GM04504 (cell line): Measurements from ENCODE around the gene TMEM179.

Source experiments
- DNase-seq: peaks from one replicate; pipeline ENCODE4 v3.0.0-alpha.2; 2012; ENCODE audit warnings: low read depth

The TMEM179 gene

DNA sequence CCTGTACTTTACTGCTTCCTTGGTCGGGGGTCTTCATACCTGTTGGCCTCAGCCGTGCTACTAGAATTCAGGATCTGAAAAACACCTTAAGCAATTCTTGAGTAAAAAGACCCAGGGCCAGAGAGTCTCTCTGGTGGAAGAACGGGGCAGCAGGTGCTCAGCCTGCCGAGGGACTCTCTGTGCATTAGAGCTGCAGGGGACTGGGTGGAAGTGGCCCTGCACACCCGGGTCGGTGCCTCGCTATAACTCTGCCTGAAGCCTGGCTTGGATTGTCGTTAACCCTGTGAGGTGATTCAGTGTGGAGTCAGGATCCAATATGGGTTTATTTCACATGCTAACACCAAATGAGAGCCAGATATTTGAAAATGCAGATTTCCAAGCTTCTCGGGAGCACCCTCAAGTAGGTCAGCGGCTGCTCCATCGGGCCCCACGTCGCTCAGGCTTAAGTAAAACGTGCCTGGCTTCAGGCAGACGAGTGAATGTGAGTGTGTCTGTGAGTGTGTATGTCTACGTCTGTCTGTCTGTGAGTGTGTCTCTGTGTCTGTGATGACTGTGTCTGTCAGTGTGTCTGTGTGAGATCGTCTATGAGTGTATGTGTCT is 60.1 kb downstream of the TMEM179 start:
- no peak for DNase-seq

DNA sequence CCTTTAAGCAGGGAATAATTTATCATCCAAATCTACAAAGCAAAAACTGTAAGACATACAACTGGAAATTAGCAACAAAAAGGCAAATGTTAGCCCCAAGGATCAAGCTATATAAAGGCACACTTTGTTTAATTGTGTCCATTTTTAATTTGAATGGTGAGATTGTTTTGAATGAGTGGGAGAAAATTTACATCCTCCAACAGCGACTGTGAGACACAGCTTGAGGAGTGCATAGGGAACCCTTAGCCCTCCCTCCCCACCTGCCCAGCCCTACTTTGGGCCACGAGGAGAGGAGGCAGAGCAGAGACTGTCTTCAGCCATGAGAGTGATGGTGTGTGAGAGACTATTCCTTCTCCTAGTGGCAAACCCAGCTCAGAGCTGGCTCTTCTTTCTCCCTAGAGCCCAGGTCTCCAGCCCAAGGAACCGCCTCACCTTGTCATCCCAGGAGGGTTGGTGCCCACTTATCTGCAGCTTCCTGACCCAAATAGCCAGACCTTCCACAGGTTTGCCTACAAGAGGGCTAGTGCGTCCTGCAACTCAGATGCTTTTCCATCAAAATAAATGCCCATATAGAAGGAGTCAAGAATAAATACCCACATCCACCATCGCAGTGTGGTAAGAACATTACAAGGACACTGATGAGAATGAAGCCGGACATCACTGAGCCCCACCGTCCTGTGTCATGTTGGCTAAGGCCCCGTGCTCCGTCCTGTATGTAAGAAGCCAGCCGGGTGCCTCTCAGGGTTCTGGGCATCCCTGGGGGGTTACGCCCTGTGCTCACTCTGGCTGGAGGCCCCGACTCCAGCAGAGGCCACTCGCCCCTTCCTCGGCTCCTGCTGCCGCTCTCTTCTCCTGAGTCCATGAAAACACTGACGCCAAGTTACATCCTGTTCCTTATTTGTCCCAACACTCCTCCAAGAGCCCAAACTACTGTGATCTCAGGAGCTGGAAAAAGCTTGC is 61.4 kb downstream of the TMEM179 start:
- no peak for DNase-seq

DNA sequence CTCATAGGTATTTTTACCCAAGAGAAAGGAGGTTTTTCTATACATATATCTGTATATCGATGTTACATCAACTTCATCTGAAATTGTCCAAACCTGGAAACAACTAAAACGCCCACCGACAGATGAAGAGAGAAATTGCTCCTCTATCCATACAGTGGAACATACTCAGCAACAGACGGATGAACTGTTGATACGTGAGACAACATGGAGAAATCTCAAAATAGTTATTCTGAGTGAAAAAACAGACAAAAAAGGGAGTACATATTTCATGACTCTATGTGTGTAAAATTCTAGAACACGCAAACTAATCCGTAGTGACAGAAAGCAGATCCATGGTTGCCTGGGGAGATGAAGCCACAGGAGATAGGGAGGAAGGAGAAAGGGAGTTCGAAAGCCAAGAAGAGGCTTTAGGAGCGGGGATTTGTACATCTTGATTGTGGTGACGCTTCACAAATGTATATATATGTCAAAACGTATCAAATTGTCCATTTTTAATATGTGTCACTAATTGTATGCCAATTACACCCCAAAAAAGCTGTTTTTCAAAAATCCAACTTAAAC is 62.6 kb downstream of the TMEM179 start:
- no peak for DNase-seq
